SHP77 treated with DMSO at 0.1 percent for 48 hours (cell line): ENCODE measurements around the gene SIGLEC11.
"Not testable (repeated sequence)": the region's sequence is repeated elsewhere in the genome, so short reads cannot be mapped to it uniquely, and the experiment has no call there.

Experiments
- DNase-seq: peaks from one replicate; lab custom pipeline; 2025; lab: John Stamatoyannopoulos, UW

Gene SIGLEC11

DNA sequence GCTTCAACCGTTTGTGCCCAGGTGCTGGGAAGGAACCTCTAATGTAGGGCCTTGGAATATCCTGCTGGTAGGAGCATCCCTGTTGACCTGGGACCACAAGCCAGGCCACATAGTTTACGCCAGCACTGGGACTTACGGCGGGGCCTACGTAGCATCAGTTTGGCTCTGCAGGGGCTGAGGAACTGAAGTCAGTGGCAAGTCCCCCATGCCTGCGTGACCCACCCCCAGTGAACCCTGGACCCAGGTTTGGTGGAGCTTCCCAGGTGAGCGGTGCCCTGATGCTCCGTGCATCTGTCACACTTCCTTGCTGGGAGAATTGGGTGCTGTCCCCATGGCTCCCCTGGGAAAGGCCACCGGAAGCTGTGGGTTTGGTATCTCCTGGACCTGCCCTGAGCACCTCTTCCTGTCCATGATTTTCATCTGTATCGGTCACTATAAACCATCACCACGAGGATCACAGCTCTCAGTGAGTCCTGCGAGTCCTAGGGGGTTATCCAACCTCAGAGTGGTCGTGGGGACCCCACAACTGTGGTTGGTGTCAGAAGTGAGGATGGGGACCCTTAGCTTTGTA lies 9.9 kb downstream of the SIGLEC11 start:
- DNase-seq = no peak

DNA sequence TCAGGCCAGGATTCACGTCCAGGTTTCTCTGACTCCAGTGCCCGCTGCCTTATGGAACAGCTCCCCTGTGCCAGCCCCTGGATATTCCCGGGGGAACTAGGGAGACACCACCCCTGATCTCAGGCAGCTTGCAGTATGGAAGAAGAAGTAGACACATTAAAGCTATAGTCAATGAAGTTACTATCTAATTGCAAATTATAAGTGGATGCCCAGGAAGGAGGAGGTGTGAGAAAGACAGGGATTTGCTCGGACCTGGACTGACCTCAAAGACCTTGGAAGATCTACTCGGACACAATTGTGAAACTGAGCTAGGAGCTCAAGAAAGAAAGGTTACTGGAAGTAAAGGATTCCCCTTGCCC lies 10.4 kb downstream of the SIGLEC11 start:
- DNase-seq = no peak

DNA sequence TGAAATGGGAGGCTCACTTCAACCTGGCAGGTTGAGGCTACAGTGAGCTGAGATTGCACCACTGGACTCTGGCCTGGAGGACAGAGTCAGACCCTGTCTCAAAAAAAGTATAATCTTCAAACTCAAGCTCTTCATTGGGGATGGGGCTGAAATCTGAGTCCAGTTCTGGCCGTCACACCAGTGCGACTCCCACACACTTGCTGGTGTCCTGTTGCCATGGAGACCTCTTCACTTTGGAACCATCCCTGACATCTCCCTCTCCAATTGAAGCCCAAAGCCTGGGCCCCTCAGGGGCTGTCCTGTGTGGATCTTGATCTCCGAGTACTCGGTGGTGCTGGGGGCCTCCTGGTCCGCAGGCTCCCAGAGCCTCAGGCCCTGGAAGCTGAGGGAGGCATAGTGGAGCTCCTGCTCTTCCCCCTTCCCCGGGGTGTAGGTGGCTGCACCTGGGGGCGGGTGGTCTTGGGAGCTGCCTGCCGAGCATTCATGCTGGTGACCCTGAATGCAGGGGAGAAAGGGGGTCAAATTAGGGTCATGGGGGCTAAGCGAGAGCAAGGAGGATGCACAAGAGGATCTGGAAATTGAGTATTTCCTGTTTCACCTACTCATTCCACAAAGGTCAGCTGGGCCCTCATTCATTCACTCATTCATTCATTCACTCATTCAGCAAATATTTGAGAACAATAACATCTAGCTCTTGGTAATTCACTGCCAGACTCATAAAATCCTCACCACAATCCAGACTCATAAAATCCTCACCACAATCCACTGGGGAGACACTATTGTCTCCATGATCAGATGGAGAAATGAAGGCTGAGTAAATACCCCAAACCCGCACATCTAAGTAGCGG lies 11.0 kb downstream of the SIGLEC11 start:
- DNase-seq = no peak

DNA sequence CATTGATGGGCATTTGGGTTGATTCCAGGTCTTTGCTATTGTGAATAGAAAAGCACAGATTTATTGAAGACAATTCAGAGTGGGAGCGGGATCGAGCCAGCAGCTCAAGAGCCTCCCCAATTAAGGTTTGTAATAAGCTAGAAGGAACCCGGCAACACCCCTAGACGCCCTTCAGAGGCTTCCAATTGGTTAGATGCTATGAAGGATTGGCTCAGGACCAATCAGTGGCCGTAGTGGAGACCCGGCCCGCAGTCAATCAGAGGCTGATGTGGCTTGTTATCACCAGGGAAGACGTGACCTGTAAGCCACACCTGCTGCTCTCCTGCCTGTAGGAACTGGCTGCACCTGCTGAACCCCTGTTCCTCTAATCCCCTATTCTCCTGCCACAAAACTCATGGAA lies 14.6 kb downstream of the SIGLEC11 start:
- DNase-seq = no peak

DNA sequence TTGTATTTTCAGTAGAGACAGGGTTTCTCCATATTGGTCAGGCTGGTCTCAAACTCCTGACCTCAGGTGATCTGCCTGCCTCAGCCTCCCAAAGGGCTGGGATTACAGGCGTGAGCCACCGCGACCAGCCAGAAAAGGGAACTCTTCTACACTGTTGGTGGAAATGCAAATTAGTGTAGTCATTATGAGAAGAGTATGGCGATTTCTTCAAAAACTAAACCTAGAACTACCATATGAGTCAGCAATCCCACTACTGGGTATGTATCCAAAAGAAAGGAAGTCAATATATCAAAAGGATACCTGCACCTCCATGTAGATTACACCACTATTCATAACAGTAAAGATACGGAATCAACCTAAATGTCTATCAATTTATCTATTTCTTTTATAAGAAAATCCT lies 16.4 kb downstream of the SIGLEC11 start:
- not testable (repeated sequence) for DNase-seq

DNA sequence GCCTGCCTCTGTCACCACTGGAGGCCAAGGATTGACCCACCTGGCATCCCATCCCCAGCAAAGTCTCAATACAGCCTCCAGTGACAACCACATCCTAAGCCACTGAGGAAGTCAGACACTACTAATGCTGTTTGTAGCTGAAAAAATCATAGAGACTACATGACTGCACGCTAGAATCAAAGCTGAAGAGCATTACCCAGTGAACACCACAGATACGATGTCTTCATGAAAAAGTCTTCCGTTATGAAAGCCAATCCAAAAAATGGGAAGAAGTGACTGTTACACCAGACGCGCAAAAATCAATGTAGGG lies 20.5 kb downstream of the SIGLEC11 start:
- DNase-seq = no peak

DNA sequence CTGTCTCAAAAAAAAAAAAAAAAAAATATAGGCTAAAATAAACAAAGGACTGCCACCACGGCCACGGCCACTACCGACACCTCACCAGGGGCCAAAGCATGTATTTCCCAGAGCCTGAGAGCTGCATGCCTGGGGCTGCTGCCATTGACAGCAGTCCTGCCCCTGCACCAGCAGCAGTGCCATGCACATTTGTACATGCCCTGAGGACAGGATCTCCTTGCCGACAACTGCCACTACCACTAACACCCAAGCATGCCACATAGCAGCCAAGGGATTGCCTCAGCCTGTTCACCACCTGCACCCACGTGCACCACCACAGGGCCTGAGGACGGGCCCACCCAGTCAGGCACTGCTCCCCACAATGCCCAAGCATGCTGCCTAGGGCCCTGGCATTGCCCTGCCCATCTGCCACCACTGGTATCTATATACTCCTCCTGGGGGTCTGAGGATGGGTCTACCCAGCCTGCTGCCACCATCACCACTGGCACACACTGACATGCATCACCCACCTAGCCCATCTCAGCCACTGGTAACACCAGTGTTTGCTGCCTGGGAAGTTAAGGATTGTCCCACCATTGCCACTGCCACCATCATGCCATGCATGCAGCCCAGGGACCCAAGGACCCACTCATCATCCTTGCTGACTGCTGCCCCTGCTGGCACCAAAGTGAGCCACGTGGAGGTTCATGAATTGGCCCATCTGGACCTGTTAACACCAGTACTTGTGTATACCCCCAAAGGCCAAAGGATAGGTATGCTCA lies 21.1 kb downstream of the SIGLEC11 start:
- no peak for DNase-seq

DNA sequence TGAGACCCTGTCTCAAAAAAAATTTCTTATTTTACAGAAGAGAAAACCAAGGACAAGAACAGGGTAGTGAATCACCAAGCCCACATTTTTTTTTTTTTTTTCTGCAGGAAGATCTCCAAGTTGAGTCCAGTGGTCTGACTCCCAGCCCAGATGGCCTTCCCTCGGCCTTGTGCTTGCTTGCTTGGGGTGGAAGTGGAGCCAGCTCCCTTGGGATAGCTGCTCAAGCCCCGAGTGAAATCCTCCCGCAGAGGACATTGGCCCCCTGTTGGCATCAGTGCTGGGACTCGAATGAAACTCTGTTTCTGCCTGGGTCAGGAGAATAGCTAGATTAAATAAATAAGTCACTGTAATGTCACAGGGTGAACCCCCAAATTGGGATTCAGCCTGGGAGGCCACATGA lies 22.3 kb downstream of the SIGLEC11 start:
- DNase-seq = no peak

DNA sequence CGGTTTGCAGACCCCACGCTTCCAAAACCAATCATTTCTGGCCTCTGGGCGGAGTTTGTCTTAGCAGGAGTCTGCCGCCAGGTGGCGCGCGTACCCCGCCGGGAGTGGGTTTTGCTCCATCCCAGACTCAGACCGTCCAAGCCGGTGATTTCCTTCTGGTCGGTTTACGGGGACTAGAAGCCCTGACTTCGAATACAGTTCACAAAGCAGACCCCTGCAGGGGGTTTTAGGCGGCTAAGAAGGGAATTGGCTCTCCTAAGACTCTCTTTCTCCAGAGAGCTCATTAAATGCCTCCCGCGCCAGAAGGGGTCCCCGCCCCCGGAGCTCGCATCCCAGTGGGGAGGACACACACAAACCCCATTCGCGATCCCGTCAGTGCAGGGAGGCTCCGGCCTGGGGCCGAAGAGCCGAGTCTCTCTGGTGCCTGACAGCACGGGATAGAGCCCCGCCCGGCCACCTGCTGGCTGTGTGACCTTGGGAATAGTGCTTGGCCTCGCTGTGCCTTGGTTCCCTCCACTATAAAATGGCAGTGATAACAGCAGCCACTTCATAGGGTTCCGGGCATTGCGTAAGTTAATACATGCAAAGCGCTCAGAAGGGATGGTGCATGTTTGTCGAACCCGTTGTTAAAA lies 23.1 kb downstream of the SIGLEC11 start:
- DNase-seq = peak; percentile 51

DNA sequence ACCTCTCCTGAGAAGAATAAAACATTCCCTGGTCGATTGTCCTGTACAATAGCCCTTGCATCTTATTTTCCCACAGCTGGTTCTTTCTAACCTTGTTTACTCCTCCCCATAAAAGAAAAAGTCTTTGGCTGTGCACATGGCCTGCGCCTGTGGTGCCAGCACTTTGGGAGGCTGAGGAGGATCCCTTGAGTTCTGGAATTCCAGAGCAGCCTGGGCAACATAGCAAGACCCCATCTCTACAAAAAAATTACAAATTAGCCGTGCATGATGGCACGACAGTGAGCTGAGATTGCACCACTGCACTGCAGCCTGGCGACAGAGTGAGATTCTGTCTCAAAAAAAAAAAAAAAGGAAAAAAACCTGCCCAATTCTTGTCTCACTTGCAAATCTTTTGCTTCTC lies 24.4 kb downstream of the SIGLEC11 start:
- no peak for DNase-seq

DNA sequence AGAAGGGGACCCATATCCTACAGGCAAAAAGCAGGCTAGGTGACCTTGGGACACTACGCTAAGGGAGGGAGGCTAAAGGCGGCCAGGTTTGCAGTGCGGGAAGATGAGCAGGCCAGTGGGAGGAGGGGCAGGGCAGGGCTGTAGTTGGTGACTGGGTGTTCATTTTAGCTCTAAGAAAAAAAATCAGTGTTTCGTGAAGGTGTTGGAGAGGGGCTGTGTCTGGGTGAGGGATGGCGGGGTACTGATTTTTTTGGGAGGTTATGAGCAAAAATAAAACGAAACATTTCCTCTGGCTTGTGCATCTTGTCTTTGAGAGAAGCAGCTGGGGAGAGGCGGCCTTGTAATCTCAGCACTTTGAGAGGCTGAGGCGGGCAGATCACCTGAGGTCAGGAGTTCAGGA lies 27.3 kb downstream of the SIGLEC11 start:
- no peak for DNase-seq

DNA sequence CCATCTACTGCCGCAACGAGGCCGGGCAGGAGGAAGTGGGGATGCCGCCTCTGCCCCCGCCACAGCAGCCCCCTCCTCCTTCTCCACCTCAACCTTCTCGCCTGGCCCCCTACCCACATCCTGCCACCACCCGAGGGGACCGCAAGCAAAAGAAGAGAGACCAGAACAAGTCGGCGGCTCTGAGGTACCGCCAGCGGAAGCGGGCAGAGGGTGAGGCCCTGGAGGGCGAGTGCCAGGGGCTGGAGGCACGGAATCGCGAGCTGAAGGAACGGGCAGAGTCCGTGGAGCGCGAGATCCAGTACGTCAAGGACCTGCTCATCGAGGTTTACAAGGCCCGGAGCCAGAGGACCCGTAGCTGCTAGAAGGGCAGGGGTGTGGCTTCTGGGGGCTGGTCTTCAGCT lies 28.2 kb downstream of the SIGLEC11 start:
- DNase-seq = no peak

DNA sequence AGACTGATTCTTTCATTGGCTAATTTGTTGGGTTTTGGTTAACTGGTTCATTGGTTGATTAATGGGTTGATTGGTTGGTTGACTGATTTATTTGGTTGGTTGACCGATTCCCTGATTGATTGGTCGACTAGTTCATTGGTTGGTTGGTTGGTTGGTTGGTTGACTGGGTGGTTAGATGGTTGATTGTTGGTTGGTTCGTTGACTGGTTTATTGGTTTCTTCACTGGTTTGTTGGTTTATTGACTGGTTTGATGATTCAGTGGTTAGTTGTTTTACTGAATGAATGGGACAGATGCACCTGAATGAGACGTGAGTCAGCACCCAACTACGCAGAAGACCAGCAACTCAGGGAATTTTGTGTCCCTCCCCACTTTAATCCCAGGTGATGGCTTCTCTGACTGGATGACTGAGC lies 28.9 kb downstream of the SIGLEC11 start:
- no peak for DNase-seq

DNA sequence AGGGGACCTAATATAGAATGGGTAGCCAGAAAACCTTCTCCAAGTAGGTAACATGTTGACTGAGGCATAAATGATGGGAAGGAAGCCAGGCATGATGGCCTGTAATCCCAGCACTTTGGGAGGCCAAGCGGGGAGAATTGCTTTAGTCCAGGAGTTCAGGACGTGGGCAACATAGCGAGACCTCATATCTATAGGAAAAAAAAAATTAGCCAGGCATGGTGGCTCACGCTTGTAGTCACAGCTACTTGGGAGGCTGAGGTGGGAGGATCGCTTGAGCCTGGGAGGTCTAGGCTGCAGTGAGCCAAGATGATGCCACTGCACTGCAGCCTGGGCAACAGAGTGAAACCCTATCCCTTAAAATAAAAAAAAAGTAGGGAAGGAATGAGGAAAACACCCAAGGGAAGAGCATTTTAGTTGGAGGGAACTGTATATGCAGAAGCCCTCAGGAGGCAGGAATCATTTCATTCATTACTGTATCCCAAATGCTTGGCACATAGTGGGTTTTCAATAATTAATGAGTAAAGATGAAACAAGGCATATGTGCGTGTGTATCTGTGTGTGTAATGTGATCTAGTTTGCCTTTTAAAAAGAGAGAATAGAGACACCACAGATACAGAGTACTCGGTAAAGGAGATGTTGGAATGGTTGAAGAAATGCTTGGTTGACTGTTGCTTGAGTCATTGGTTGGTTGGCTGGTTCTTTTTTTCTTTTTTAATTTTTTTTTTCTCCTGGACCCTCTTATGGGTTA lies 29.5 kb downstream of the SIGLEC11 start:
- no peak for DNase-seq

DNA sequence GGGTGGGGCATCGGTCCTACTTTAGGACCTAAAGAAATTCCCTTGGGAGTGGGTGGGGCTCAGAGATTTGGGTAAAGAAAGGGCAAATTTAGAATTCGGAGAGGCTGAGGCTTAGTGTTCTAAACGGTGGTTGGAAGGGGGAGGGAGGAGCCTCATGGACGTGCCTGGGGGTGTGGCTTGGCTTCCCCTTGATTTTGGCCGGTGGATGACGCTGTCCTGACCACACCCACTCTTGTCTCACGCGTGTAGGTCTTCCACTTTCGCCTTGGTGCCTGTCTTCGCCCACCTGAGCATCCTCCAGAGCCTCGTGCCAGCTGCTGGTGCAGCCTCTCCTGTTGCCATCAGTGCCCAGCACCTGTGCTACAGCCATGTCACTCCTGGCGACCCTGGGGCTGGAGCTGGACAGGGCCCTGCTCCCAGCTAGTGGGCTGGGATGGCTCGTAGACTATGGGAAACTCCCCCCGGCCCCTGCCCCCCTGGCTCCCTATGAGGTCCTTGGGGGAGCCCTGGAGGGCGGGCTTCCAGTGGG lies 30.4 kb downstream of the SIGLEC11 start:
- no peak for DNase-seq

DNA sequence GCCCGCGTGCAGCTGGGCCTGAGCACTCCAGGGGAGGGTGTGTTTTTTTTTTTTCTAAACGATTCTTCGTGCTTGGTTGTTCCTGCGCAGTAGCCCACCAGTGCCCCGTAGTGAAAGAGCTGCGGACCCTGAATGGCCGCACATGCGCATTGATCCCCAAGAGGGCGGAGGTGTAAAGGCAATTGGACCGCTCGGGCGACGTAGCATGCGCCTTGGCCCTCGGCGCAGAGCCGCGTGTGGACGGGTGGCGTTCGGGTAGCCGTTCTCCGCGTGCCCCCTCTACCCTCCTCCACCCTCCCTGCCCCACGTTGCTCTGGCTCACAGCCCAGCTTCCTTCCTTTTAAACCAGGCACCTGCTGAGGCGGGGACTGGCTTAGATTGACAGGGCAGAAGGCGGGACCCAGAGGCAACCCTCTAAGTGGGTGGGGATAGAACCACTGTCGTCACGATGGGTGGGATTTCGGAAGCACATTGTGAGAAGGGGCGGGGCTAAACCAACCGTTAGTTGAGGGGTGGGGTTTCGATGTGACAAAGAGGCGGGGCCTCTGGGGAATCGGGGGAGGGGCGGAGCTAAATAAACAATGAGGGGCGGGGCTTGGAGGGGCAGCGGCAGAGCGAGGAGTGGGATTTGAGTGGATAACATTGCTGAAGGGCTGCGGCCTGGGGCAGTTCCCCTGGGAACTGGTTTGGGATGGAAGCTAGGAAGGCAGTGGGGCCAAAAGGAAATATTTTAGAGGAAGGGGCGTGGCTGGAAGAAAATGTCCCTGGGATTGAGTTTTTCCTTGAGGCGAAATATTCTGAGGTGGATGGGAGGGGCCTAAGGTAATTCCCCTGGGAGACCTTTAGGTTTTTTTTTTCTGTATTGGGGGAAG lies 31.1 kb downstream of the SIGLEC11 start:
- peak; percentile 90 for DNase-seq

DNA sequence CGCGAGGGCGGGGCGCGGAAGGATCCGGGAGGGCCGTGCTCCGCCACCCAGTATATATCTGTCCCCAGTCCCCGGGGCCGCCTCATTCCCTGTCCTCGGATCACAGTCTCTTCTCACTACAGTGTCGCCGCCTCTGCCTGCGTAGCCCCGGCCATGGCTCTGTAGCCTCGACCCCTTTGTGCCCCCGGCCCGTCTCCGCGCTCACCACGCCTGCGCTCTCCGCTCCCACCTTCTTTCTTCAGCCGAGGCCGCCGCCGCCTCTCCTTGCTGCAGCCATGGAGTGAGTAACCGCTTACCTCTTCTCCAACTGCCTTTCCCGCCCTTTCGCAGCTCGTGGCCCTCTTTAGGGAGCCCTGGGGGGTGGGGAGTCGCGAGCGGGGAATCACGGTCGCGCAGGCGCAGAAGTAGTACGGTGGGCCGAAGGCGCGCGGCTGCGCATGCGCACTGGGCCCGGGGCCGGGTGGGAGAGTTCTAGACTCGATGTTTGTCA lies 31.8 kb downstream of the SIGLEC11 start, which contains the start of the genes ATF5 and NUP62:
TSS of gene ATF5 (plus strand) at position 85 of the 490 bp plus-strand sequence. CDS start 1,646 bp downstream, outside the sequence.
TSS of gene NUP62 (minus strand) at position 384 of the 490 bp plus-strand sequence. CDS start 19,697 bp downstream, outside the sequence.
- peak; percentile 88 for DNase-seq

DNA sequence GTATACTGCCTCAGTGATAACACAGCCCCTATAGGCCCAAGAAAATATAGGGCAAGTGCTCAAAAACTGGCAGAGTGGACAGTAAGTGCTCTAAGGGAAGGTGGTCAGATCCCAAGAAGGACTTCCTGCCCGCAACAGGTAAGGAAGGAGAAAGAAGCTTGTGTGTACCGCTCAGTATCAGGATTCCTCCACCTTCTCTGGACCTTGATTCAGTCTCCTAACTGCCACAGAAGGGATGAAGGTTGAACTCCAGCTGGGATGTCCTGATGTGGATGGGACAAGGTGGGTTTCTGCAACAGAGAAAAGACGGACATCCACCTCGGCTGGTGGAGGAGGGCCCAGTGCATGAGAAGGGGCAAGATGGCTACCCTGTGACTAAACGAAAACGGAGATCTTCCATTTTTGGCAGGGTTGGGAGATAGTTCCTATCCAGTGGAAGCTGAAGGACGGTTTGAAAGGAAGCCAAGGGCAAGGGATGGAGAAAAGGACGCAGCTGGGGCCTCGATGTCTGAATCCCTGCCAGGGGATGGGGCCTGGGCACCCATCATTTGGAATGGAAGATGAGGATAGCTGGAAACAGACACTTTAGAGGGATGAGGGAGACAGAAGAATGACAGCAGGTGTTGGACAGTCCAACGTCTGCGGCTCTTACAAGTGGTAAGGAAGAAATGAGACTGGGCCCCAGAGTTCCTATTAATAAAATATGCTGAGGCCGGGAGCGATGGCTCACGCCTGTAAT lies 33.3 kb downstream of the SIGLEC11 start:
- no peak for DNase-seq

DNA sequence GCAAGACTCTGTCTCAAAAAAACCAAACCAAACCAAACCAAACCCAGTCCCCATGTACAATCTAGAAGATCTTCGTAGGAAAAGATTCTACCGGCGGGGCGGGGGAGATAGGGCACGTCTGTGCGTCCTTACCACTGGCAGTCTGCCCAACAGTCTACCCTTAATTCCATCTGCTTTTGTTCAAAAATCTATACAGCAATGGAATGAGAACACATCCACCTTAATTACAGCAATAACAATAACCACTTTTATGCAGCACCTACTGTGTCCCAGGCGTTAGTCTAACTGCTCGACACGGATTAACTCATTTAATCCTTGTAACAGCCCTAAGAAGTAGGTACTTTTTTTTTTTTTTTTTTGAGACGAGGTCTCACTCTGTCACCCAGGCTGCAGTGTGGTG lies 34.5 kb downstream of the SIGLEC11 start:
- DNase-seq = no peak

DNA sequence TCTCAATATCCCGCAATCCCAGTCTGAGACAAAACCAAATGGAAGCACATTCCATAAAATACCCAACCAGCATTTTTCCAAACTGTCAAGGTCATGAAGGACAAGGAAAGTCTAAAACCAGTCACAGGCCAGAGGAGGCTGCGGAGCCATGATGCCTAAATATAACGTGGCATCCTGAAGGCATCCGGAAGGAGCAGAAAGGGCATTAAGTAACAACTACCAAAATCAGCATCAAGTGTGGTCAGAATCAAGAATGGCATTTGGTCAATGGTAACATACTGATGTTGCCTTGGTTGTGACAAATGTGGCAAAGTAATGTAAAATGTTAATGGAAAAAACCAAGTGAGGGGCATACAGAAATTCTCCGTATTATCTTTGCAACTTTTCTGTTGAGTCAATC lies 35.5 kb downstream of the SIGLEC11 start:
- DNase-seq = no peak
